ENCODE results near the gene NSG1. TPM values are rescaled to one million over a fixed set of nuclear protein-coding genes. Genes with fewer than 3 reads are reported as not detected.

The NSG1 gene
- total and polyA plus RNA-seq, 2 experiments from 2014 or later, result 0.31 to 0.86 TPM

DNA sequence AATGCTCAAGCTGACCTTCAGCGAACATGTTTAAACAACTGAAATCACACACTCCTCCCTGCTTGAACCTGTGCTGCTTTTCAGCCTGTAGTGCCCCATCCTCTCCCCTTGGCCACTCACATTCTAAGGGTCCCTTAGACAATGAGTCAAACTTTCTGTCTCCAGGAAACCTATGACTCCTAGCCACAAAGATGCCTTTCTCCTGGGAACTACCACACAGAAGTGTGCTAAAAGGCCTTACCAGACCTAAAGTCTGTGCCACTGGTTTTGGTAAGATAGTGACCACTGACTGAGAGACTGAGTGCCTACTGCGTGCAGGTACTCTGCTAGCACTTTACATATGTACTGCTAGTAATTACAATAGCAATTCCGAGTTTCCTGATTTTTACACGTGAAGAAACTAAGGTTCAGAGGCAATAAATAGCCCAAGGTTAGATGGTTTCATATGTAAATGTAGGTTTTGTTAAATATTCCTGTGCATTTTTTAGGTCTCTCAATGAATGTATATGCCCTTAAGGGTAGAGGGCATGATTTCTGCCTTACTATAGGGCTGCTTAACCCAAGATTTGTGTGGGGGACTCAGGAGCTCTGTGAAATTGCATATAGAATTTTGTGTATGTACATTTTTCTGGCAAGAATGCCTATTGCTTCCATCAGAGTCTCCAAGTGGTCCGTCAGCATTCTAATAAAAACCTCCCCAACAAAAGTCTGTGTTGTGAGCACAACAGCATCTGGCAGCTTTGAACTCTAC lies 71.1 kb downstream of the NSG1 start:
- TF ChIP-seq EZH2phosphoT487 (IDR thresholded peaks at IDR 0.05; ENCODE audit: insufficient read depth, low read depth), result no peak
- TF ChIP-seq EZH2 (IDR thresholded peaks at IDR 0.05; ENCODE audit: insufficient read depth, poor library complexity, severe bottlenecking), result no peak
- Histone ChIP-seq H3K4me2 (ENCODE audit: unreplicated experiment) (peak overlapping the region; percentile 26), H3K9ac (peak overlapping the region; percentile 70), H3K36me3 (ENCODE audit: low read depth) (peaks cover 9% of the 10 kb centered on the region; the same call in 1 of the 2 replicates), H2AFZ (no peak overlapping the region), H3K27ac (peak overlapping the region; percentile 91), H3K79me2 (ENCODE audit: insufficient read depth) (0 out of 2 replicates have a peak, but pooled peaks cover 22% of the 10 kb centered on the region), H3K27me3 (replicated peaks; ENCODE audit: insufficient read depth) (no peaks in the 10 kb centered on the region), H3K9me2 (ENCODE audit: insufficient read depth) (no peaks in the 10 kb centered on the region), H3K4me1 (ENCODE audit: insufficient read depth) (peaks cover 14% of the 10 kb centered on the region), H3K4me3 (no peak overlapping the region), H3K9me3 (ENCODE audit: low read depth) (no peaks in the 10 kb centered on the region), H4K20me1 (ENCODE audit: insufficient read depth) (no peaks in the 10 kb centered on the region), H3F3A (ENCODE audit: insufficient read depth) (peaks cover 21% of the 10 kb centered on the region)
- in situ Hi-C loops (cut with MboI), result no loop called here
- 94 to 97% methylated on average over 5 of the region's 5 CpGs for WGBS, 2 experiments (ENCODE audit: low coverage in 1 of 2, low lambda C conversion rate in 2 of 2, missing lambda C conversion rate in 2 of 2)
- peak; percentile 87 for DNase-seq

DNA sequence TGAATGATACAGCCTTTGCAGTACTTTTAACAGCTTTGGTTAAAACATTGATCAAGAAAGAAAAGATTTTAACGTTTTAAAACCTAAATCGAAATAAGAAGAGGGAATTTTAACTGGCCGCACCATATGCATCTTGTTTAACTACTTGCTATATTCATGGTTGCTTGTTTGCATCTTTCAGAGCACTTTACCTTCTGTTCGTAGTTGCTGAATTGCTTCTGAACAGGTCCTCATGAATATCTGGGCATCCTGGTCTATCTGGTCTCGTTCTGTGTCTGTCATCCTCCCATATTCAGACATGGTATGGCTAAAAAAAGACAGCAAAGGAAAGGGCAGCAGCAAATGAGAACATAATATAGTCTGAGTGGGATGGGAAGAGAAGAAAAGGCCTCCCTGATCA lies 72.3 kb downstream of the NSG1 start:
- no peak overlapping the region for H3K4me2 ChIP-seq (ENCODE audit: unreplicated experiment)

DNA sequence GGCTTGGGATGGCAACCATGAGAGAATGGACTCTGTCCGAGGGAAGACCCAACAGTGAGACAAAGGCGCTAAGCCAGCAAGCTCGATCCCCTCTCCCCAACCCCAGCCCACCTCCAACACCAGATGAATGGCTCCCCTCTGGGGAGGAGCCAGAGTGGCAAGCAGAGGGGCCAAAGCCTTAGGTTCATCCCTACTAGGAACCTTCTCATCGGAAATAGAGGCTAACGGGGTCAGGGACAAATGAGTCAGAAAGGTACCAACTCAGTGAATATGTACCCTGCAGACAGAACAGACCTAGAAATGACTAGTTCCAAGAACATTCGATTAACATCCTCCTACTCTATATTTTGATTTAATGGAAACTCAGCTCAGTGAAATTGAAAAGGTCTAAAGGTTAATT lies 73.9 kb downstream of the NSG1 start:
- Histone ChIP-seq H3K4me3 (no peak overlapping the region), H3K4me2 (ENCODE audit: unreplicated experiment) (no peak overlapping the region), H2AFZ (no peak overlapping the region), H3K4me1 (ENCODE audit: insufficient read depth) (peaks cover 14% of the 10 kb centered on the region), H3K36me3 (ENCODE audit: low read depth) (peaks cover 18% of the 10 kb centered on the region; the same call in 1 of the 2 replicates), H3K27ac (no peak overlapping the region), H3K9me3 (ENCODE audit: low read depth) (no peaks in the 10 kb centered on the region), H4K20me1 (ENCODE audit: insufficient read depth) (no peaks in the 10 kb centered on the region), H3K9me2 (ENCODE audit: insufficient read depth) (no peaks in the 10 kb centered on the region), H3K27me3 (replicated peaks; ENCODE audit: insufficient read depth) (no peaks in the 10 kb centered on the region), H3F3A (ENCODE audit: insufficient read depth) (peaks cover 21% of the 10 kb centered on the region), H3K79me2 (ENCODE audit: insufficient read depth) (peaks cover 38% of the 10 kb centered on the region), H3K9ac (no peak overlapping the region)
- in situ Hi-C loops (cut with MboI), result no loop called here
- 98 to 100% methylated on average over 6 of the region's 6 CpGs for WGBS, 2 experiments (ENCODE audit: low coverage in 1 of 2, low lambda C conversion rate in 2 of 2, missing lambda C conversion rate in 2 of 2)
- DNase-seq, result no peak
- no peak for TF ChIP-seq EZH2phosphoT487 (IDR thresholded peaks at IDR 0.05; ENCODE audit: insufficient read depth, low read depth)
- no peak for TF ChIP-seq EZH2 (IDR thresholded peaks at IDR 0.05; ENCODE audit: insufficient read depth, poor library complexity, severe bottlenecking)

More for the DNA sequence above, 72.3 kb downstream of the NSG1 start:
- Histone ChIP-seq H3F3A (ENCODE audit: insufficient read depth) (peaks cover 21% of the 10 kb centered on the region), H3K4me1 (ENCODE audit: insufficient read depth) (peaks cover 14% of the 10 kb centered on the region), H3K27me3 (replicated peaks; ENCODE audit: insufficient read depth) (no peaks in the 10 kb centered on the region), H2AFZ (no peak overlapping the region), H3K9me2 (ENCODE audit: insufficient read depth) (no peaks in the 10 kb centered on the region), H4K20me1 (ENCODE audit: insufficient read depth) (no peaks in the 10 kb centered on the region), H3K4me3 (no peak overlapping the region), H3K9ac (no peak overlapping the region), H3K27ac (no peak overlapping the region), H3K36me3 (ENCODE audit: low read depth) (peaks cover 9% of the 10 kb centered on the region; the same call in 1 of the 2 replicates), H3K79me2 (ENCODE audit: insufficient read depth) (peaks cover 25% of the 10 kb centered on the region; the same call in 1 of the 2 replicates), H3K9me3 (ENCODE audit: low read depth) (no peaks in the 10 kb centered on the region)
- TF ChIP-seq EZH2 (IDR thresholded peaks at IDR 0.05; ENCODE audit: insufficient read depth, poor library complexity, severe bottlenecking) (no peak), EZH2phosphoT487 (IDR thresholded peaks at IDR 0.05; ENCODE audit: insufficient read depth, low read depth) (no peak)
- in situ Hi-C loops (cut with MboI), result no loop called here
- no peak for DNase-seq
- WGBS, 2 experiments (ENCODE audit: low coverage in 1 of 2, low lambda C conversion rate in 2 of 2, missing lambda C conversion rate in 2 of 2), result 96 to 97% methylated on average over 5 of the region's 5 CpGs

DNA sequence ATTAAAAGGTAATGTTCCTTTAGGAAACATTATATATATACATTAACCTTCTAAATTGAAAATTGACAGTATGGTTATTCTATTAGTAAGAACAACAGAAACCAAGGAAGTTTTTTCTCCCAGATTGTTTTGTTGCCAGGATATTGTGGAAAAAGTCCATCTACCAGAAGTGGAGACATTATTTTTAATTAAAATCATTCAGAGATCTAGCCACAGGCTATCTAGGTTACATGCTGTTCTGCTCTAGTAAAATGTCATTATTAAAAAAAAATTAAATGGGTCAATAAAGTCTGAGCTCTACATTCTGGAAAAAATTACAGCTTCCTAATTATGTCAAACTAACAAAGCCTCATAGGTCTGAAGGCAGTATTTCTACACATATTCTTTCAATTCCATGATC lies 74.3 kb downstream of the NSG1 start:
- Histone ChIP-seq H3K27ac (no peak overlapping the region), H3K27me3 (replicated peaks; ENCODE audit: insufficient read depth) (no peaks in the 10 kb centered on the region), H3K9me3 (ENCODE audit: low read depth) (no peaks in the 10 kb centered on the region), H3K79me2 (ENCODE audit: insufficient read depth) (peaks cover 39% of the 10 kb centered on the region), H3K4me3 (no peak overlapping the region), H2AFZ (no peak overlapping the region), H3K9me2 (ENCODE audit: insufficient read depth) (no peaks in the 10 kb centered on the region), H4K20me1 (ENCODE audit: insufficient read depth) (no peaks in the 10 kb centered on the region), H3K4me1 (ENCODE audit: insufficient read depth) (peaks cover 14% of the 10 kb centered on the region), H3K36me3 (ENCODE audit: low read depth) (peaks cover 22% of the 10 kb centered on the region; the same call in 1 of the 2 replicates), H3F3A (ENCODE audit: insufficient read depth) (peaks cover 21% of the 10 kb centered on the region), H3K4me2 (ENCODE audit: unreplicated experiment) (no peak overlapping the region), H3K9ac (no peak overlapping the region)
- TF ChIP-seq EZH2 (IDR thresholded peaks at IDR 0.05; ENCODE audit: insufficient read depth, poor library complexity, severe bottlenecking) (no peak), EZH2phosphoT487 (IDR thresholded peaks at IDR 0.05; ENCODE audit: insufficient read depth, low read depth) (no peak)
- in situ Hi-C loops (cut with MboI), result no loop called here
- DNase-seq, result no peak

Data from GM23248 (cell line).